Parathyroid adenoma (tissue), 2 donors: ENCODE measurements around the gene PCCA.

Source experiments
- H2AFZ ChIP-seq: fragments of 300-600 bp; sonication (generic); one replicate; pipeline ENCODE4 v1.7.0; 2017; ENCODE audit warnings: antibody characterized with exemption, mild to moderate bottlenecking
- H3K27ac ChIP-seq: fragments of 300-600 bp; sonication (generic); one replicate; pipeline ENCODE4 v1.7.0; 2017
- H3K27me3 ChIP-seq: fragments of 300-600 bp; sonication (generic); one replicate; pipeline ENCODE4 v1.7.0; 2017; ENCODE audit warnings: low read length; ENCODE audit not compliant: control insufficient read depth, insufficient read depth
- H3K36me3 ChIP-seq: fragments of 300-600 bp; sonication (generic); one replicate; pipeline ENCODE4 v1.7.0; 2017; ENCODE audit warnings: low read length; ENCODE audit not compliant: control insufficient read depth, insufficient read depth
- H3K4me1 ChIP-seq: fragments of 300-600 bp; sonication (generic); one replicate; pipeline ENCODE4 v1.7.0; 2017; ENCODE audit warnings: control low read depth
- H3K4me2 ChIP-seq: fragments of 300-600 bp; sonication (generic); one replicate; pipeline ENCODE4 v1.7.0; 2017; ENCODE audit warnings: low read length
- H3K4me3 ChIP-seq: fragments of 300-600 bp; sonication (generic); one replicate; pipeline ENCODE4 v1.7.0; 2017; ENCODE audit warnings: low read depth, low read length
- H3K79me2 ChIP-seq: fragments of 300-600 bp; sonication (generic); one replicate; pipeline ENCODE4 v1.7.0; 2017; ENCODE audit warnings: control low read depth
- H3K9ac ChIP-seq: fragments of 300-600 bp; sonication (generic); one replicate; pipeline ENCODE4 v1.7.0; 2017; ENCODE audit warnings: mild to moderate bottlenecking
- H3K9me3 ChIP-seq: fragments of 300-600 bp; sonication (generic); one replicate; pipeline ENCODE4 v1.7.0; 2017; ENCODE audit warnings: low read length; ENCODE audit not compliant: control insufficient read depth
- CTCF ChIP-seq: fragments of 300-600 bp; sonication (generic); IDR thresholded peaks from one replicate; pipeline ENCODE4 v1.7.0; 2017; ENCODE audit warnings: antibody characterized with exemption, mild to moderate bottlenecking
- donor health status: primary hyperparathyroidism.

PCCA gene

GRCh38 chr13:100178309-100178708 is 89.4 kb downstream of the PCCA start:
- no peaks in the 10 kb centered on the region for H3K4me1 ChIP-seq
- no peak for TF ChIP-seq CTCF
- no peaks in the 10 kb centered on the region for H3K27me3 ChIP-seq
- H3K9ac ChIP-seq = no peak overlapping the region
- H3K27ac ChIP-seq = no peak overlapping the region
- no peak overlapping the region for H3K4me2 ChIP-seq
- no peak overlapping the region for H3K4me3 ChIP-seq
- no peaks in the 10 kb centered on the region for H3K9me3 ChIP-seq
- no peak overlapping the region for H2AFZ ChIP-seq
- no peaks in the 10 kb centered on the region for H3K79me2 ChIP-seq
- H3K36me3 ChIP-seq = no peaks in the 10 kb centered on the region

GRCh38 chr13:100179276-100179675 is 90.4 kb downstream of the PCCA start:
- H3K9ac ChIP-seq = no peak overlapping the region
- no peak overlapping the region for H3K4me3 ChIP-seq
- TF ChIP-seq CTCF = no peak
- no peaks in the 10 kb centered on the region for H3K36me3 ChIP-seq
- no peak overlapping the region for H3K27ac ChIP-seq
- H3K27me3 ChIP-seq = no peaks in the 10 kb centered on the region
- no peaks in the 10 kb centered on the region for H3K9me3 ChIP-seq
- H2AFZ ChIP-seq = no peak overlapping the region
- no peaks in the 10 kb centered on the region for H3K4me1 ChIP-seq
- H3K79me2 ChIP-seq = no peaks in the 10 kb centered on the region
- no peak overlapping the region for H3K4me2 ChIP-seq

GRCh38 chr13:100182900-100183490 is 94.1 kb downstream of the PCCA start:
- Histone ChIP-seq H3K4me2 (no peak overlapping the region), H3K27me3 (no peaks in the 10 kb centered on the region), H3K9ac (no peak overlapping the region), H3K4me3 (no peak overlapping the region), H3K27ac (no peak overlapping the region), H3K9me3 (no peaks in the 10 kb centered on the region), H3K4me1 (no peaks in the 10 kb centered on the region), H3K36me3 (no peaks in the 10 kb centered on the region), H3K79me2 (no peaks in the 10 kb centered on the region), H2AFZ (no peak overlapping the region)
- TF ChIP-seq CTCF = no peak

- Histone ChIP-seq H3K27ac (no peak overlapping the region), H3K9ac (no peak overlapping the region), H3K79me2 (no peaks in the 10 kb centered on the region), H3K4me2 (no peak overlapping the region), H2AFZ (no peak overlapping the region), H3K36me3 (no peaks in the 10 kb centered on the region), H3K9me3 (no peaks in the 10 kb centered on the region), H3K27me3 (no peaks in the 10 kb centered on the region), H3K4me1 (no peaks in the 10 kb centered on the region), H3K4me3 (no peak overlapping the region)
- no peak for TF ChIP-seq CTCF
These were observed 95.2 kb downstream of the PCCA start for GRCh38 chr13:100184095-100184494.

- no peak overlapping the region for H3K27ac ChIP-seq
- no peaks in the 10 kb centered on the region for H3K4me1 ChIP-seq
- no peaks in the 10 kb centered on the region for H3K36me3 ChIP-seq
- no peak for TF ChIP-seq CTCF
- H3K9me3 ChIP-seq = no peaks in the 10 kb centered on the region
- H3K79me2 ChIP-seq = no peaks in the 10 kb centered on the region
- no peaks in the 10 kb centered on the region for H3K27me3 ChIP-seq
- H2AFZ ChIP-seq = no peak overlapping the region
- H3K9ac ChIP-seq = no peak overlapping the region
- H3K4me2 ChIP-seq = no peak overlapping the region
- H3K4me3 ChIP-seq = no peak overlapping the region
These were observed 106.7 kb downstream of the PCCA start for GRCh38 chr13:100195568-100195967.
